ENCODE results near the gene BCO2. TPM values are rescaled to one million over a fixed set of nuclear protein-coding genes. Genes with fewer than 3 reads are reported as not detected.

Gene BCO2
- total and polyA plus RNA-seq, 10 of the 15 experiments (the other 5 are each of a cell fraction or from before 2014, with no cell fraction given): 0.29 to 1.0 (median 0.57) TPM

DNA sequence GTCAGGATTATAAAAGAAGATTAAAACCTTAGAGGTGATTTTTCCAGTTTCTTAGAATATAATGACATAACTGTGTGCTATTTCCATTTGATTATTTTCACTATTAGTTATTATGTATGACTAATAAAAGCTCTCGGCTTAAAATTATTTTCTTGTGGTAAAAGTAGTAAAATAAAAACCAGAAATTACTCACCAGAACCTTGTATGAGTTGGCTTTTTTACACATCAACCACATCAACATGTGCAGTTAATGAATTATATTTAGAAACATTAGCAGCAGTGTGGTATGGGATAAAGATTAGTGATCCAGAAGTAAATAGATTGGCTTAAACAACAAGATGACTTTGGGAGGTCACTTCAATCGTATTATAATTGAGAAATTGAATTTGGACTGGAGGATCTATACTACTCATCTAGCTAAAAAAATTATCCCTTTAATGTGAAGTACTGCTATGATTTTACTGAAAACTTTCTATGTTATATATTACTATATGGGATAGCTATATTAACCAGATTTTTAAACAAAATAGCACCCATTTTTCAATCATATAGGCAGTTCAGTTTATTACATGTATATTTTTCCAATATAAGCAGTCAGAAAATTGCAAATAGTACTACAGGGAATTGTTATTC is 2.8 kb upstream of the BCO2 start:
- H3K4me3 ChIP-seq: no peak overlapping the region
- BruUV-seq (replicated peaks): no TSS peak
- no peaks in the 10 kb centered on the region for H3K4me1 ChIP-seq (ENCODE audit: control insufficient read depth, insufficient read depth, low read length)
- in situ Hi-C loops (cut with MboI): no loop called here
- no peaks in the 10 kb centered on the region for H3K36me3 ChIP-seq (ENCODE audit: control insufficient read depth in 2 of 2, insufficient read depth in 2 of 2, low read length in 1 of 2)
- H3K79me2 ChIP-seq (ENCODE audit: control insufficient read depth, insufficient read depth, low read length): no peaks in the 10 kb centered on the region
- no peak overlapping the region for H2AFZ ChIP-seq (ENCODE audit: control insufficient read depth, low read depth, low read length)
- no peaks in the 10 kb centered on the region; a peak in 1 of 4 replicates for H3K27me3 ChIP-seq (replicated peaks in 1 of 2; ENCODE audit: control insufficient read depth in 2 of 2, insufficient read depth in 2 of 2, low read length in 1 of 2)
- RAD21 ChIA-PET (ENCODE audit: unreplicated experiment): no interaction called here
- 4% methylated on average over 2 of the region's 2 CpGs for WGBS (ENCODE audit: insufficient coverage, insufficient replicate concordance, low lambda C conversion rate, missing lambda C conversion rate)
- H3K9ac ChIP-seq (ENCODE audit: control insufficient read depth, insufficient read depth, low read length): no peak overlapping the region
- FAIRE-seq: no peak
- H3K27ac ChIP-seq (ENCODE audit: control insufficient read depth, insufficient read depth): no peak overlapping the region
- POLR2A ChIA-PET: interaction anchor here (0.7 kb wide), 1 partner anchor 53 kb away, joined by 4 read pairs; no protein-coding TSS in a partner anchor
- DNase-seq (ENCODE audit: low read depth, low spot score): no peak
- CTCF ChIA-PET: interaction anchor here (0.5 to 1.0 kb wide), 3 partner anchors 20 to 108 kb away, joined by 3 to 5 read pairs (median 3); no protein-coding TSS in a partner anchor
- H3K4me2 ChIP-seq (ENCODE audit: control insufficient read depth, insufficient read depth): no peak overlapping the region
- ATAC-seq: peak; percentile 79
- no peaks in the 10 kb centered on the region for H4K20me1 ChIP-seq (ENCODE audit: control insufficient read depth, insufficient read depth)
- SMC1A ChIA-PET (ENCODE audit: uncharacterized antibody, unreplicated experiment): interaction anchor here (0.7 to 1.3 kb wide), 6 partner anchors 13 to 62 kb away, joined by 3 read pairs; no protein-coding TSS in a partner anchor
- intact Hi-C loops (cut with micrococcal nuclease; ENCODE audit: unreplicated experiment): loop anchor here (10.0 kb wide), 2 partner anchors 158 to 238 kb away; partner anchors contain the start of gene DIXDC1
- H3K9me3 ChIP-seq (replicated peaks; ENCODE audit: control insufficient read depth, insufficient read depth, low read length): no peaks in the 10 kb centered on the region
- TF ChIP-seq SREBF2 (IDR thresholded peaks at IDR 0.05; ENCODE audit: low read length) (no peak), SKIL (IDR thresholded peaks at IDR 0.05; ENCODE audit: low read depth, poor library complexity, severe bottlenecking) (no peak), NR2C2 (IDR thresholded peaks at IDR 0.05; ENCODE audit: borderline replicate concordance, control insufficient read depth, insufficient read length, low read depth) (no peak), ESRRA (IDR thresholded peaks at IDR 0.05; ENCODE audit: low read length) (no peak), TCF12 (IDR thresholded peaks at IDR 0.05; ENCODE audit: low read depth, low read length) (no peak), ZNF687 (IDR thresholded peaks at IDR 0.05) (no peak), SUZ12 (IDR thresholded peaks at IDR 0.05; ENCODE audit: unreplicated experiment) (no peak), MTA3 (IDR thresholded peaks at IDR 0.05; ENCODE audit: borderline replicate concordance, low read length) (peak; percentile 83), SRF (IDR thresholded peaks at IDR 0.05; ENCODE audit: low read depth in 2 of 2, low read length in 2 of 2) (0 out of 4 replicates have a peak, but pooled peaks of 1 of the 2 experiments have one; percentile 55), CHD2 (IDR thresholded peaks at IDR 0.05; ENCODE audit: borderline replicate concordance, low read depth, low read length) (no peak)
- TF ChIP-seq, protein P1, sequence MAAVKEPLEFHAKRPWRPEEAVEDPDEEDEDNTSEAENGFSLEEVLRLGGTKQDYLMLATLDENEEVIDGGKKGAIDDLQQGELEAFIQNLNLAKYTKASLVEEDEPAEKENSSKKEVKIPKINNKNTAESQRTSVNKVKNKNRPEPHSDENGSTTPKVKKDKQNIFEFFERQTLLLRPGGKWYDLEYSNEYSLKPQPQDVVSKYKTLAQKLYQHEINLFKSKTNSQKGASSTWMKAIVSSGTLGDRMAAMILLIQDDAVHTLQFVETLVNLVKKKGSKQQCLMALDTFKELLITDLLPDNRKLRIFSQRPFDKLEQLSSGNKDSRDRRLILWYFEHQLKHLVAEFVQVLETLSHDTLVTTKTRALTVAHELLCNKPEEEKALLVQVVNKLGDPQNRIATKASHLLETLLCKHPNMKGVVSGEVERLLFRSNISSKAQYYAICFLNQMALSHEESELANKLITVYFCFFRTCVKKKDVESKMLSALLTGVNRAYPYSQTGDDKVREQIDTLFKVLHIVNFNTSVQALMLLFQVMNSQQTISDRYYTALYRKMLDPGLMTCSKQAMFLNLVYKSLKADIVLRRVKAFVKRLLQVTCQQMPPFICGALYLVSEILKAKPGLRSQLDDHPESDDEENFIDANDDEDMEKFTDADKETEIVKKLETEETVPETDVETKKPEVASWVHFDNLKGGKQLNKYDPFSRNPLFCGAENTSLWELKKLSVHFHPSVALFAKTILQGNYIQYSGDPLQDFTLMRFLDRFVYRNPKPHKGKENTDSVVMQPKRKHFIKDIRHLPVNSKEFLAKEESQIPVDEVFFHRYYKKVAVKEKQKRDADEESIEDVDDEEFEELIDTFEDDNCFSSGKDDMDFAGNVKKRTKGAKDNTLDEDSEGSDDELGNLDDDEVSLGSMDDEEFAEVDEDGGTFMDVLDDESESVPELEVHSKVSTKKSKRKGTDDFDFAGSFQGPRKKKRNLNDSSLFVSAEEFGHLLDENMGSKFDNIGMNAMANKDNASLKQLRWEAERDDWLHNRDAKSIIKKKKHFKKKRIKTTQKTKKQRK (IDR thresholded peaks at IDR 0.05; ENCODE audit: low read depth, low read length): no peak

Measured in GM12878 (cell line).